HepG2 (cell line): ENCODE results near the gene INTS7. TPM values are rescaled to one million over a fixed set of nuclear protein-coding genes. Genes with fewer than 3 reads are reported as not detected.
"Not testable (repeated sequence)": the region's sequence is repeated elsewhere in the genome, so short reads cannot be mapped to it uniquely, and the experiment has no call there.

Source experiments
- ATAC-seq: fragments of 200-7000 bp; cut with Tn5 transposase; 3 replicates; pipeline ENCODE4 v1.9.1; 2020; ENCODE audit warnings: mild to moderate bottlenecking, moderate library complexity
- BruUV-seq: library from RNA; stranded (reverse); fragments of 400-500 nt; replicated peaks from 2 replicates; lab custom pipeline; 2021; lab: Mats Ljungman, UMichigan
- CTCF ChIA-PET: fragments of 300-600 bp; formaldehyde crosslinking; extraction: SDS; loops from one replicate; lab custom pipeline; 2021; ENCODE audit warnings: low total read pairs, inconsistent platforms, low intra/inter-chr PET ratio; lab: Yijun Ruan, JAX
- POLR2A ChIA-PET: fragments of 350-600 bp; sonication (Branson Sonifier 250); formaldehyde crosslinking; loops from one replicate; lab custom pipeline; 2020; ENCODE audit warnings: antibody characterized with exemption, inconsistent platforms; lab: Yijun Ruan, JAX
- DNase-seq: peaks from one replicate; pipeline ENCODE4 v3.0.0-alpha.2; 2015; ENCODE audit warnings: low spot score
- FAIRE-seq: peaks from 3 replicates; lab custom pipeline; 2011; peaks lifted over from hg19 to GRCh38; lab: Jason Lieb, UNC
- H2AFZ ChIP-seq: one replicate; pipeline ENCODE4 v1.6.1; 2011; ENCODE audit warnings: low read length, inconsistent platforms
- H3K27ac ChIP-seq: fragments of 300-600 bp; 3 replicates; pipeline ENCODE4 v1.8.0; 2011; ENCODE audit warnings: mixed run types, mild to moderate bottlenecking, mixed read lengths, low read length, inconsistent platforms; ENCODE audit not compliant: insufficient read depth; ENCODE audit errors: extremely low read length
- H3K27me3 ChIP-seq, 2 experiments: fragments of 200-600 bp in 1 of 2; 2 replicates in 1 of 2; 3 replicates in 1 of 2; pipeline versions ENCODE4 v1.6.0 to v1.8.0; 2011; ENCODE audit warnings: low read length in 2 of 2, mild to moderate bottlenecking in 2 of 2, moderate library complexity in 2 of 2, inconsistent platforms in 1 of 2; ENCODE audit not compliant: insufficient read depth in 2 of 2, control insufficient read depth in 1 of 2
- H3K36me3 ChIP-seq, 2 experiments: fragments of 200-600 bp in 1 of 2; replicated peaks in 1 of 2; 2 replicates in 1 of 2; 3 replicates in 1 of 2; pipeline versions ENCODE4 v1.5.1 to v1.8.0; 2011; ENCODE audit warnings: low read length in 2 of 2, inconsistent platforms in 1 of 2; ENCODE audit not compliant: insufficient read depth in 2 of 2, control insufficient read depth in 1 of 2
- H3K4me1 ChIP-seq: 2 replicates; pipeline ENCODE4 v1.5.1; 2012; ENCODE audit warnings: low read length, inconsistent platforms; ENCODE audit not compliant: insufficient read depth
- H3K4me2 ChIP-seq: 2 replicates; pipeline ENCODE4 v1.6.0; 2011; ENCODE audit warnings: low read depth, low read length, inconsistent platforms
- H3K4me3 ChIP-seq, 3 experiments: fragments of 200-600 bp in 1 of 3; sonication (generic), shearing (Covaris generic) in 1 of 3; replicated peaks in 1 of 3; 2 replicates each; pipeline ENCODE4 v1.5.1; 2011 to 2016; ENCODE audit warnings: low read length in 3 of 3, inconsistent platforms in 2 of 3, low read depth in 2 of 3, mild to moderate bottlenecking in 2 of 3, control low read depth in 1 of 3, mixed read lengths in 1 of 3; ENCODE audit not compliant: insufficient read depth in 1 of 3
- H3K79me2 ChIP-seq: one replicate; pipeline ENCODE4 v1.6.1; 2011; ENCODE audit warnings: low read length, inconsistent platforms; ENCODE audit not compliant: insufficient read depth
- H3K9ac ChIP-seq: 2 replicates; pipeline ENCODE4 v1.6.0; 2011; ENCODE audit warnings: mild to moderate bottlenecking, low read depth, low read length, inconsistent platforms; ENCODE audit not compliant: insufficient read depth
- H3K9me3 ChIP-seq: 2 replicates; pipeline ENCODE4 v1.5.1; 2012; ENCODE audit warnings: mild to moderate bottlenecking, low read length
- H4K20me1 ChIP-seq: 2 replicates; pipeline ENCODE4 v1.6.0; 2011; ENCODE audit warnings: inconsistent platforms, mild to moderate bottlenecking, low read length, moderate library complexity; ENCODE audit not compliant: insufficient read depth
- AGO2 ChIP-seq: fragments of 200-400 bp; formaldehyde crosslinking; optimal IDR thresholded peaks from 2 replicates; pipeline ENCODE3; 2017; ENCODE audit warnings: mild to moderate bottlenecking, low read depth, low read length, moderate library complexity
- TARDBP ChIP-seq: sonication (generic); formaldehyde crosslinking; IDR thresholded peaks from 2 replicates; pipeline ENCODE4 v1.8.0; 2022; ENCODE audit warnings: mild to moderate bottlenecking, missing genetic modification reagents
- WGBS: methylation state at CpG from one replicate; pipeline ENCODE4 v1.1.6; 2017; ENCODE audit warnings: low lambda C conversion rate; 5-methylcytosine and 5-hydroxymethylcytosine counted together
- in situ Hi-C: cut with HindIII; loops from 2 replicates; pipeline ENCODE4 v1.10.0; 2017; ENCODE audit warnings: low pct_unique_long_range_greater_than_20kb; ENCODE audit not compliant: extremely low pct_ligation_motif_present
- intact Hi-C: fragments of 100-400 bp; cut with micrococcal nuclease; formaldehyde crosslinking; loops from one replicate; pipeline ENCODE4 v1.10.0; 2022; ENCODE audit not compliant: unreplicated experiment
- polyA plus RNA-seq, 8 experiments: library from polyadenylated mRNA; depleted of rRNA in 3 of 8; stranded (reverse) in 7 of 8; unstranded in 1 of 8; fragments of >200 nt; fragmentation: Illumina TruSeq in 4 of 8; extraction: Trizol in 4 of 8; gene quantifications; 2 replicates each; pipeline versions ENCODE4 v1.2.1 to v1.2.3, GENCODE V29; 2011 to 2016; ENCODE audit warnings: low read depth in 4 of 8, missing spikeins in 1 of 8, mixed read lengths in 1 of 8; ENCODE audit not compliant: insufficient read depth in 1 of 8
- total RNA-seq, 5 experiments: library from RNA; depleted of rRNA; stranded (reverse); fragments of >200 nt; fragmentation: Illumina TruSeq; extraction: Trizol; gene quantifications; 2 replicates each; pipeline ENCODE4 v1.2.3, GENCODE V29; 2016; ENCODE audit warnings: low read depth in 1 of 5
- TF ChIP-seq, protein P1 (sequence below): sonication (generic); formaldehyde crosslinking; IDR thresholded peaks from 2 replicates; pipeline ENCODE4 v1.5.0; 2020; ENCODE audit warnings: missing genetic modification reagents

INTS7 gene
- total and polyA plus RNA-seq, 2 of the 13 experiments (the other 11 are each of a cell fraction or from before 2014, with no cell fraction given) = 18.3 to 22.4 TPM

DNA sequence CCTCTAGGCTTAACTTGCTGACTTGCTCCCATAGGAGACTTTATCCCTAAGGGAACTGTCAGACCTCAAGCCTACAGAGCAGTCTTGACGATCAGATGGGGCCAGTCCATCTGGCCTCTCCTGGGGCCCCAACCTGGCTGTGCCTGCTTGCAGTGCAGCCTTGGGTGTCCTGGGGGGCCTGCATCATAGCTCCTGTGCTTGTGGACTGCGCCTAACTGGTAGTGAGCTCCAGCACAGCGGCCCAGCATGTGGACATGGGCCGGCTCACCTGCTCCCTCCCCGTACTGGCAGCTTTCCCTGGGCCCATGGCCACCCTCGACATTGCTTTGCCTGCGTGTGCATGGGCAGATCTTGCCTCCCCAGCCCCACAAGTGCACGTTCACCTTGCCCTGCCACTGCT lies 76.1 kb downstream of the INTS7 start:
- H3K4me3 ChIP-seq = no peak overlapping the region
- H3K27me3 ChIP-seq = no peaks in the 10 kb centered on the region
- intact Hi-C loops = no loop called here
- H3K27ac ChIP-seq = no peak overlapping the region
- in situ Hi-C loops = no loop called here
- CTCF ChIA-PET = no interaction called here
- no peaks in the 10 kb centered on the region for H3K4me1 ChIP-seq
- POLR2A ChIA-PET = no interaction called here
- no peak for FAIRE-seq
- H4K20me1 ChIP-seq = no peaks in the 10 kb centered on the region
- peaks cover 3 to 23% of the 10 kb centered on the region in 2 experiments; a peak in 4 of 5 replicates for H3K36me3 ChIP-seq
- H3K4me2 ChIP-seq = no peak overlapping the region
- H2AFZ ChIP-seq = no peak overlapping the region
- TF ChIP-seq AGO2 (peak; percentile 23), TARDBP (CRISPR knock-in tag) (no peak)
- TF ChIP-seq, protein P1, sequence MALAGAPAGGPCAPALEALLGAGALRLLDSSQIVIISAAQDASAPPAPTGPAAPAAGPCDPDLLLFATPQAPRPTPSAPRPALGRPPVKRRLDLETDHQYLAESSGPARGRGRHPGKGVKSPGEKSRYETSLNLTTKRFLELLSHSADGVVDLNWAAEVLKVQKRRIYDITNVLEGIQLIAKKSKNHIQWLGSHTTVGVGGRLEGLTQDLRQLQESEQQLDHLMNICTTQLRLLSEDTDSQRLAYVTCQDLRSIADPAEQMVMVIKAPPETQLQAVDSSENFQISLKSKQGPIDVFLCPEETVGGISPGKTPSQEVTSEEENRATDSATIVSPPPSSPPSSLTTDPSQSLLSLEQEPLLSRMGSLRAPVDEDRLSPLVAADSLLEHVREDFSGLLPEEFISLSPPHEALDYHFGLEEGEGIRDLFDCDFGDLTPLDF (CRISPR knock-in tag) = no peak
- no peaks in the 10 kb centered on the region for H3K79me2 ChIP-seq
- BruUV-seq = no TSS peak
- no peak overlapping the region for H3K9ac ChIP-seq
- no peak for DNase-seq
- 100% methylated on average over 3 of the region's 8 CpGs for WGBS
- no peak for ATAC-seq
- H3K9me3 ChIP-seq = no peaks in the 10 kb centered on the region

DNA sequence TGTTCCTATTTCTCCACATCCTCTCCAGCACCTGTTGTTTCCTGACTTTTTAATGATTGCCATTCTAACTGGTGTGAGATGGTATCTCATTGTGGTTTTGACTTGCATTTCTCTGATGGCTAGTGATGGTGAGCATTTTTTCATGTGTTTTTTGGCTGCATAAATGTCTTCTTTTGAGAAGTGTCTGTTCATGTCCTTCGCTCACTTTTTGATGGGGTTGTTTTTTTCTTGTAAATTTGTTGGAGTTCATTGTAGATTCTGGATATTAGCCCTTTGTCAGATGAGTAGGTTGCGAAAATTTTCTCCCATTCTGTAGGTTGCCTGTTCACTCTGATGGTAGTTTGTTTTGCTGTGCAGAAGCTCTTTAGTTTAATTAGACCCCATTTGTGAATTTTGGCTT lies 81.3 kb downstream of the INTS7 start:
- H4K20me1 ChIP-seq, ATAC-seq, H3K9ac ChIP-seq, BruUV-seq, H3K4me3 ChIP-seq, H3K27me3 ChIP-seq, H3K79me2 ChIP-seq, FAIRE-seq, H3K36me3 ChIP-seq, intact Hi-C loops, H2AFZ ChIP-seq, POLR2A ChIA-PET, DNase-seq, CTCF ChIA-PET, H3K4me2 ChIP-seq, in situ Hi-C loops, H3K27ac ChIP-seq, H3K9me3 ChIP-seq: not testable (repeated sequence)
- H3K4me1 ChIP-seq = peaks cover 11% of the 10 kb centered on the region; the same call in 1 of the 2 replicates
- WGBS = 100% methylated on average over 2 of the region's 2 CpGs

DNA sequence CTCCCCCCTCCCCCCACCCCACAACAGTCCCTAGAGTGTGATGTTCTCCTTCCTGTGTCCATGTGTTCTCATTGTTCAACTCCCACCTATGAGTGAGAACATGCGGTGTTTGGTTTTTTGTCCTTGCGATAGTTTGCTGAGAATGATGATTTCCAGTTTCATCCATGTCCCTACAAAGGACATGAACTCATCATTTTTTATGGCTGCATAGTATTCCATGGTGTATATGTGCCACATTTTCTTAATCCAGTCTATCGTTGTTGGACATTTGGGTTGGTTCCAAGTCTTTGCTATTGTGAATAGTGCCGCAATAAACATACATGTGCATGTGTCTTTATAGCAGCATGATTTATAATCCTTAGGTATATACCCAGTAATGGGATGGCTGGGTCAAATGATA lies 81.8 kb downstream of the INTS7 start:
- H4K20me1 ChIP-seq, DNase-seq, H2AFZ ChIP-seq, H3K27me3 ChIP-seq, BruUV-seq, H3K36me3 ChIP-seq, H3K4me2 ChIP-seq, H3K4me3 ChIP-seq, H3K79me2 ChIP-seq, ATAC-seq, intact Hi-C loops, H3K9ac ChIP-seq, H3K9me3 ChIP-seq, FAIRE-seq, in situ Hi-C loops, CTCF ChIA-PET, POLR2A ChIA-PET, H3K27ac ChIP-seq: not testable (repeated sequence)
- WGBS = 94% methylated on average over 3 of the region's 4 CpGs
- peaks cover 11% of the 10 kb centered on the region; the same call in 1 of the 2 replicates for H3K4me1 ChIP-seq
